Measurements from ENCODE around the gene KCNQ4.

The KCNQ4 gene

GRCh38 chr1:40870135-40870728, 86.6 kb downstream of the KCNQ4 start:
- Histone ChIP-seq H3K27ac (ENCODE audit: low read length) (no peak overlapping the region), H4K20me1 (ENCODE audit: insufficient read depth, low read length) (no peaks in the 10 kb centered on the region), H3K9ac (ENCODE audit: low read depth, low read length) (no peak overlapping the region), H2AFZ (ENCODE audit: low read depth, low read length) (no peak overlapping the region), H3K9me3 (ENCODE audit: insufficient read depth, low read length, severe bottlenecking) (no peaks in the 10 kb centered on the region), H3K27me3 (ENCODE audit: insufficient read depth, low read length, poor library complexity) (peaks cover 3% of the 10 kb centered on the region), H3K79me2 (ENCODE audit: insufficient read depth, low read length) (no peaks in the 10 kb centered on the region), H3K36me3 (ENCODE audit: insufficient read depth, low read length) (no peaks in the 10 kb centered on the region), H3K4me2 (ENCODE audit: insufficient read depth, low read length) (no peak overlapping the region), H3K4me3 (ENCODE audit: low read depth in 1 of 2, low read length in 2 of 2) (no peak overlapping the region), H3K4me1 (ENCODE audit: insufficient read depth, low read length) (no peaks in the 10 kb centered on the region)
- ATAC-seq (ENCODE audit: insufficient read depth, low read depth) (no peak), DNase-seq (no peak)
- TF ChIP-seq CTCF (IDR thresholded peaks at IDR 0.05; ENCODE audit: borderline replicate concordance, extremely low read depth, low read length, poor library complexity, severe bottlenecking), result no peak

GRCh38 chr1:40872276-40872675, 88.7 kb downstream of the KCNQ4 start:
- Histone ChIP-seq H3K27me3 (ENCODE audit: insufficient read depth, low read length, poor library complexity) (peaks cover 3% of the 10 kb centered on the region), H3K36me3 (ENCODE audit: insufficient read depth, low read length) (no peaks in the 10 kb centered on the region), H3K79me2 (ENCODE audit: insufficient read depth, low read length) (no peaks in the 10 kb centered on the region), H3K27ac (ENCODE audit: low read length) (no peak overlapping the region), H4K20me1 (ENCODE audit: insufficient read depth, low read length) (no peaks in the 10 kb centered on the region), H3K4me1 (ENCODE audit: insufficient read depth, low read length) (peaks cover 3% of the 10 kb centered on the region; the same call in 1 of the 2 replicates), H3K9ac (ENCODE audit: low read depth, low read length) (no peak overlapping the region), H2AFZ (ENCODE audit: low read depth, low read length) (no peak overlapping the region), H3K4me3 (ENCODE audit: low read depth in 1 of 2, low read length in 2 of 2) (no peak overlapping the region), H3K9me3 (ENCODE audit: insufficient read depth, low read length, severe bottlenecking) (no peaks in the 10 kb centered on the region), H3K4me2 (ENCODE audit: insufficient read depth, low read length) (no peak overlapping the region)
- TF ChIP-seq EZH2 (IDR thresholded peaks at IDR 0.05; ENCODE audit: borderline replicate concordance, low read depth, low read length, severe bottlenecking) (no peak), CTCF (IDR thresholded peaks at IDR 0.05; ENCODE audit: borderline replicate concordance, extremely low read depth, low read length, poor library complexity, severe bottlenecking) (no peak)
- no peak for DNase-seq
- ATAC-seq (ENCODE audit: insufficient read depth, low read depth), result no peak

GRCh38 chr1:40873863-40874472, 90.4 kb downstream of the KCNQ4 start:
- no peak for DNase-seq
- Histone ChIP-seq H3K36me3 (ENCODE audit: insufficient read depth, low read length) (no peaks in the 10 kb centered on the region), H3K4me3 (ENCODE audit: low read depth in 1 of 2, low read length in 2 of 2) (no peak overlapping the region), H3K9ac (ENCODE audit: low read depth, low read length) (no peak overlapping the region), H2AFZ (ENCODE audit: low read depth, low read length) (no peak overlapping the region), H3K27ac (ENCODE audit: low read length) (no peak overlapping the region), H3K4me2 (ENCODE audit: insufficient read depth, low read length) (no peak overlapping the region), H4K20me1 (ENCODE audit: insufficient read depth, low read length) (no peaks in the 10 kb centered on the region), H3K79me2 (ENCODE audit: insufficient read depth, low read length) (no peaks in the 10 kb centered on the region), H3K4me1 (ENCODE audit: insufficient read depth, low read length) (peaks cover 3% of the 10 kb centered on the region; the same call in 1 of the 2 replicates), H3K9me3 (ENCODE audit: insufficient read depth, low read length, severe bottlenecking) (no peaks in the 10 kb centered on the region), H3K27me3 (ENCODE audit: insufficient read depth, low read length, poor library complexity) (peaks cover 3% of the 10 kb centered on the region)
- no peak for TF ChIP-seq EZH2 (IDR thresholded peaks at IDR 0.05; ENCODE audit: borderline replicate concordance, low read depth, low read length, severe bottlenecking)
- TF ChIP-seq CTCF (IDR thresholded peaks at IDR 0.05; ENCODE audit: borderline replicate concordance, extremely low read depth, low read length, poor library complexity, severe bottlenecking), result no peak
- no peak for ATAC-seq (ENCODE audit: insufficient read depth, low read depth)

All from DND-41 (cell line).